WI38 (cell line): ENCODE results near the gene SLCO2A1.

Source experiments
- H3K4me3 ChIP-seq: 2 replicates; pipeline ENCODE4 v1.5.1; 2011; ENCODE audit warnings: low read depth, mild to moderate bottlenecking, control low read depth, low read length
- CTCF ChIP-seq: IDR thresholded peaks from 2 replicates; pipeline ENCODE4 v1.5.1; 2012; ENCODE audit warnings: low read depth, mild to moderate bottlenecking, control low read depth, low read length

SLCO2A1 gene

GRCh38 chr3:133979553-133979952 is 50.2 kb downstream of the SLCO2A1 start:
- TF ChIP-seq CTCF: no peak
- no peak overlapping the region for H3K4me3 ChIP-seq

- no peak for TF ChIP-seq CTCF
Observed at GRCh38 chr3:133977568-133977967, 52.2 kb downstream of the SLCO2A1 start.

GRCh38 chr3:133973249-133973980 is 56.3 kb downstream of the SLCO2A1 start:
- no peak for TF ChIP-seq CTCF
- H3K4me3 ChIP-seq: no peak overlapping the region

More at GRCh38 chr3:133977568-133977967, 52.2 kb downstream of the SLCO2A1 start:
- no peak overlapping the region for H3K4me3 ChIP-seq

GRCh38 chr3:133972156-133972555 is 57.6 kb downstream of the SLCO2A1 start:
- no peak overlapping the region for H3K4me3 ChIP-seq
- no peak for TF ChIP-seq CTCF

- TF ChIP-seq CTCF: no peak
- no peak overlapping the region for H3K4me3 ChIP-seq
Observed at GRCh38 chr3:133970916-133971315, 58.8 kb downstream of the SLCO2A1 start.

- no peak overlapping the region for H3K4me3 ChIP-seq
- no peak for TF ChIP-seq CTCF
Observed at GRCh38 chr3:133970339-133970738, 59.4 kb downstream of the SLCO2A1 start.

GRCh38 chr3:133967992-133968892 is 61.5 kb downstream of the SLCO2A1 start:
- no peak for TF ChIP-seq CTCF
- no peak overlapping the region for H3K4me3 ChIP-seq
